ENCODE results near the gene PIGU. TPM values are rescaled to one million over a fixed set of nuclear protein-coding genes. Genes with fewer than 3 reads are reported as not detected.
A peak's percentile ranks its signal among the peaks of the same experiment; 100 is the strongest.

The PIGU gene
- total and polyA plus RNA-seq, 9 of the 15 experiments (the other 6 are each of a cell fraction or from before 2014, with no cell fraction given) = 6.5 to 100 (median 28.1) TPM

DNA sequence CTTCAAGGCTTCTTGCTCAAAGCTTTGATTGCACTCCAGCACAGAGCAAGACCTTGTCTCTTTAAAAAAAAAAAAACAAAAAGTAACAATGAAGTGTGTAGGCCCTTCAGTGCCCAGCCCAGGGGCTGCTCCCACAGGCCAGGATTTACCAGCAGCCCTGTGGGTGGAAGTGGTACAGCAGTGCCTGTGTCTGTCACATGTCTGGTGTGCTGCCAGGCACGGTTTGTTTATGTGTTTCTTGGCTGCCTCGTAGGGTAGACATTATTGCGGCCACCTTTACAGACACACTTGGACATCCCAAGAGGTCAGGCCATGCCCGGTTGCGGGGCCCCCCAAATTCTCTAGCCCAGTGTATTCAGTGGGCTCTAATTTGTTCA is 148.0 kb downstream of the PIGU start:
- H3K36me3 ChIP-seq (ENCODE audit: control insufficient read depth, insufficient read depth, low read length) = peaks cover 76% of the 10 kb centered on the region
- H3K9me1 ChIP-seq (ENCODE audit: control insufficient read depth, insufficient read depth, low read length) = no peaks in the 10 kb centered on the region
- POLR2A ChIA-PET = no interaction called here
- H3K9me3 ChIP-seq (replicated peaks; ENCODE audit: control insufficient read depth, insufficient read depth, low read depth, low read length) = no peaks in the 10 kb centered on the region; the same call in 1 of the 2 replicates
- 93% methylated on average over 5 of the region's 5 CpGs for WGBS (ENCODE audit: insufficient coverage, low coverage, missing lambda C conversion rate)
- H2AFZ ChIP-seq (ENCODE audit: low read depth, low read length) = no peak overlapping the region
- BruUV-seq (replicated peaks) = no TSS peak
- peak overlapping the region in 1 of 2 experiments; percentile 17; a peak in 1 of 4 replicates for H3K9ac ChIP-seq (ENCODE audit: insufficient read depth in 1 of 2, low read depth in 2 of 2, low read length in 2 of 2)
- no peak overlapping the region for H3K27ac ChIP-seq (ENCODE audit: extremely low read depth, low read depth, low read length)
- H3K27me3 ChIP-seq (ENCODE audit: control insufficient read depth in 2 of 2, insufficient read depth in 2 of 2, low read length in 2 of 2) = no peaks in the 10 kb centered on the region
- intact Hi-C loops (cut with micrococcal nuclease) = no loop called here
- no peak for ATAC-seq
- TF ChIP-seq, protein P1, sequence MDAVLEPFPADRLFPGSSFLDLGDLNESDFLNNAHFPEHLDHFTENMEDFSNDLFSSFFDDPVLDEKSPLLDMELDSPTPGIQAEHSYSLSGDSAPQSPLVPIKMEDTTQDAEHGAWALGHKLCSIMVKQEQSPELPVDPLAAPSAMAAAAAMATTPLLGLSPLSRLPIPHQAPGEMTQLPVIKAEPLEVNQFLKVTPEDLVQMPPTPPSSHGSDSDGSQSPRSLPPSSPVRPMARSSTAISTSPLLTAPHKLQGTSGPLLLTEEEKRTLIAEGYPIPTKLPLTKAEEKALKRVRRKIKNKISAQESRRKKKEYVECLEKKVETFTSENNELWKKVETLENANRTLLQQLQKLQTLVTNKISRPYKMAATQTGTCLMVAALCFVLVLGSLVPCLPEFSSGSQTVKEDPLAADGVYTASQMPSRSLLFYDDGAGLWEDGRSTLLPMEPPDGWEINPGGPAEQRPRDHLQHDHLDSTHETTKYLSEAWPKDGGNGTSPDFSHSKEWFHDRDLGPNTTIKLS (IDR thresholded peaks at IDR 0.05; ENCODE audit: borderline replicate concordance, low read depth) = no peak
- TF ChIP-seq, protein P2, sequence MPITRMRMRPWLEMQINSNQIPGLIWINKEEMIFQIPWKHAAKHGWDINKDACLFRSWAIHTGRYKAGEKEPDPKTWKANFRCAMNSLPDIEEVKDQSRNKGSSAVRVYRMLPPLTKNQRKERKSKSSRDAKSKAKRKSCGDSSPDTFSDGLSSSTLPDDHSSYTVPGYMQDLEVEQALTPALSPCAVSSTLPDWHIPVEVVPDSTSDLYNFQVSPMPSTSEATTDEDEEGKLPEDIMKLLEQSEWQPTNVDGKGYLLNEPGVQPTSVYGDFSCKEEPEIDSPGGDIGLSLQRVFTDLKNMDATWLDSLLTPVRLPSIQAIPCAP (CRISPR knock-in tag; IDR thresholded peaks at IDR 0.05; ENCODE audit: borderline replicate concordance) = no peak
- TF ChIP-seq MTA1 (IDR thresholded peaks at IDR 0.05; ENCODE audit: borderline replicate concordance) (no peak), XRCC5 (IDR thresholded peaks at IDR 0.05; ENCODE audit: low read depth, low read length) (no peak), ZNF57 (CRISPR knock-in tag; IDR thresholded peaks at IDR 0.05) (no peak), DPF2 (IDR thresholded peaks at IDR 0.05) (no peak), FOXJ3 (CRISPR knock-in tag; IDR thresholded peaks at IDR 0.05) (no peak), GABPA (tag; conservative IDR thresholded peaks at IDR 0.05; ENCODE audit: low read depth) (no peak)
- TF ChIP-seq, protein P3, sequence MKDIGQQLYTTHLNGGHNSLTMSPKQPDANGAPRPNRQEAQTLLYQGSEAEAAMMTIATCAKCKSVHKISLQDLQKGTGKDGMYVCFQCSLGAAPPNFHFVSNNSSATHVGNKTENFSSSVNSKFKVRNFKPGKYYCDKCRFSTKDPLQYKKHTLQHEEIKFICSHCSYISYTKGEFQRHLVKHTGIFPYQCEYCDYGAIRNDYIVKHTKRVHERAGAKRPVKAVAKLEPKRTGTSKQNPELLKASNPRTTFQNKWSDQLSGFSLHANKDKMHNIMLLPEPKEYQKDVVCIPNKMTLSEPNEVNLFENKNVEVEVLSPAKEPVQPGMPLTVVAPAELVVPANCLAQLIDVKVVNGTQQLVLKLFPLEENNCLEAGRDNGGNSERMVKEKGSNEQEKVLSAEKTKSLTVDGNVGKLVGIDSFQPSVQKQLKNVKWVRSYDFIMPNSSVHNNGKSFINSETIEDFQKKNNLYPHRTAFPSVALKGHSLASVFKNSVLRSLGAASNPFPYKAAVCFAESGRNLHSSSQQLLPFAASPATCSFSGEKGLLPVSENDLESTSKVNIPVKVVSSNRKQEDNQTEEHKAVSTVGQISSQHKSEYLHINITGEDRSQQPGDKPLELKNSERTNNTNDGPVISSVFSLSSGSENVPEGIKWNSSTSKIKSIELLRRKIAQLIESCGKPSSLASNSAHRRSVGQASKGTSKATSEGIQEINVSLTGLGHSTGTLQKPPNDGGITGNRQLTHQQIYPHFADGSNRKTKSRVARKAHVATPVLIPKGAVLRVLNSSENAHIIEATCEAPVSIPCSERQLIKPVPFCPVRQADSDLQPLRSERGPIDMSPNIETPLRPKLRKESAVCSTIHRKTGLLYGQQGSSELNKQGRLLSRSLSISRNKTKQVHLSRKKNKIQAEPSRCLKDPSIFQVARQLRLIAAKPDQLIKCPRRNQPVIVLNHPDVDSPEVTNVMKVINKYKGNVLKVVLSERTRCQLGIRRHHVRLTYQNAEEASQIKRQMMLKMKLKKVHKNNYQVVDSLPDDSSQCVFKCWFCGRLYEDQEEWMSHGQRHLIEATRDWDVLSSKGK (CRISPR knock-in tag; IDR thresholded peaks at IDR 0.05) = no peak
- TF ChIP-seq, protein P4, sequence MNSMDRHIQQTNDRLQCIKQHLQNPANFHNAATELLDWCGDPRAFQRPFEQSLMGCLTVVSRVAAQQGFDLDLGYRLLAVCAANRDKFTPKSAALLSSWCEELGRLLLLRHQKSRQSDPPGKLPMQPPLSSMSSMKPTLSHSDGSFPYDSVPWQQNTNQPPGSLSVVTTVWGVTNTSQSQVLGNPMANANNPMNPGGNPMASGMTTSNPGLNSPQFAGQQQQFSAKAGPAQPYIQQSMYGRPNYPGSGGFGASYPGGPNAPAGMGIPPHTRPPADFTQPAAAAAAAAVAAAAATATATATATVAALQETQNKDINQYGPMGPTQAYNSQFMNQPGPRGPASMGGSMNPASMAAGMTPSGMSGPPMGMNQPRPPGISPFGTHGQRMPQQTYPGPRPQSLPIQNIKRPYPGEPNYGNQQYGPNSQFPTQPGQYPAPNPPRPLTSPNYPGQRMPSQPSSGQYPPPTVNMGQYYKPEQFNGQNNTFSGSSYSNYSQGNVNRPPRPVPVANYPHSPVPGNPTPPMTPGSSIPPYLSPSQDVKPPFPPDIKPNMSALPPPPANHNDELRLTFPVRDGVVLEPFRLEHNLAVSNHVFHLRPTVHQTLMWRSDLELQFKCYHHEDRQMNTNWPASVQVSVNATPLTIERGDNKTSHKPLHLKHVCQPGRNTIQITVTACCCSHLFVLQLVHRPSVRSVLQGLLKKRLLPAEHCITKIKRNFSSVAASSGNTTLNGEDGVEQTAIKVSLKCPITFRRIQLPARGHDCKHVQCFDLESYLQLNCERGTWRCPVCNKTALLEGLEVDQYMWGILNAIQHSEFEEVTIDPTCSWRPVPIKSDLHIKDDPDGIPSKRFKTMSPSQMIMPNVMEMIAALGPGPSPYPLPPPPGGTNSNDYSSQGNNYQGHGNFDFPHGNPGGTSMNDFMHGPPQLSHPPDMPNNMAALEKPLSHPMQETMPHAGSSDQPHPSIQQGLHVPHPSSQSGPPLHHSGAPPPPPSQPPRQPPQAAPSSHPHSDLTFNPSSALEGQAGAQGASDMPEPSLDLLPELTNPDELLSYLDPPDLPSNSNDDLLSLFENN (IDR thresholded peaks at IDR 0.05; ENCODE audit: low read depth in 2 of 2, low read length in 2 of 2) = no peak
- no peak for DNase-seq (ENCODE audit: extremely low read depth in 1 of 4, low spot score in 3 of 4)
- H3K4me1 ChIP-seq (replicated peaks in 1 of 2; ENCODE audit: control insufficient read depth in 2 of 2, insufficient read depth in 2 of 2, low read length in 2 of 2) = peaks cover 11 to 12% of the 10 kb centered on the region in 2 experiments
- CTCF ChIA-PET (ENCODE audit: low intra/inter-chr PET ratio) = no interaction called here
- no peak for FAIRE-seq
- H3K79me2 ChIP-seq (ENCODE audit: control insufficient read depth, insufficient read depth, low read length) = peaks cover 23% of the 10 kb centered on the region
- H3K4me3 ChIP-seq = no peak overlapping the region
- H4K20me1 ChIP-seq (replicated peaks; ENCODE audit: control insufficient read depth, insufficient read depth, low read length) = peaks cover 12% of the 10 kb centered on the region; the same call in 1 of the 2 replicates
- in situ Hi-C loops (cut with MboI) = loop anchor here (10.0 kb wide), 1 partner anchor 334 kb away; no protein-coding TSS in a partner anchor
- no peak overlapping the region for H3K4me2 ChIP-seq (ENCODE audit: insufficient read depth, low read length)

Data from K562 (cell line).